ENCODE data around the gene MGAT4C.

DNA sequence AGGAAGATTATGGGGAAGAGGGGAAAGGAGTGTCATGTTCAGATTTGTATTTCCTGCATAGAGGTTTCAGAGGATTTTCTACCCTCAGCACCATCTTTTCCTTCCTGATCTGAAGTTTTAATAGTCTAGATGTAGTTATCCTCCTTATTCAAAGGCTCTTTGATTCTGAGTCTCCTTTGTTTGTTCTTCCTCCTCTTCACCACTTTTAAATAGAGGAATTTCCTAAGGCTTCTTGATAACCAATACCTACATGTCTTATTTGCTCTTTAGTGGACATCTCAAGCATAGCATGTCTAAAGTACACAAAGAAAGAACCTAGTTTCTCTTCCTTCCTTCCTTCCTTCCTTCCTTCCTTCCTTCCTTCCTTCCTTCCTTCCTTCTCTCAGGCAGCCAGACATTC lies 8.3 kb downstream of the MGAT4C start:
- TF ChIP-seq, protein P1, sequence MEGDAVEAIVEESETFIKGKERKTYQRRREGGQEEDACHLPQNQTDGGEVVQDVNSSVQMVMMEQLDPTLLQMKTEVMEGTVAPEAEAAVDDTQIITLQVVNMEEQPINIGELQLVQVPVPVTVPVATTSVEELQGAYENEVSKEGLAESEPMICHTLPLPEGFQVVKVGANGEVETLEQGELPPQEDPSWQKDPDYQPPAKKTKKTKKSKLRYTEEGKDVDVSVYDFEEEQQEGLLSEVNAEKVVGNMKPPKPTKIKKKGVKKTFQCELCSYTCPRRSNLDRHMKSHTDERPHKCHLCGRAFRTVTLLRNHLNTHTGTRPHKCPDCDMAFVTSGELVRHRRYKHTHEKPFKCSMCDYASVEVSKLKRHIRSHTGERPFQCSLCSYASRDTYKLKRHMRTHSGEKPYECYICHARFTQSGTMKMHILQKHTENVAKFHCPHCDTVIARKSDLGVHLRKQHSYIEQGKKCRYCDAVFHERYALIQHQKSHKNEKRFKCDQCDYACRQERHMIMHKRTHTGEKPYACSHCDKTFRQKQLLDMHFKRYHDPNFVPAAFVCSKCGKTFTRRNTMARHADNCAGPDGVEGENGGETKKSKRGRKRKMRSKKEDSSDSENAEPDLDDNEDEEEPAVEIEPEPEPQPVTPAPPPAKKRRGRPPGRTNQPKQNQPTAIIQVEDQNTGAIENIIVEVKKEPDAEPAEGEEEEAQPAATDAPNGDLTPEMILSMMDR (IDR thresholded peaks at IDR 0.05): no peak
- TF ChIP-seq, protein P2, sequence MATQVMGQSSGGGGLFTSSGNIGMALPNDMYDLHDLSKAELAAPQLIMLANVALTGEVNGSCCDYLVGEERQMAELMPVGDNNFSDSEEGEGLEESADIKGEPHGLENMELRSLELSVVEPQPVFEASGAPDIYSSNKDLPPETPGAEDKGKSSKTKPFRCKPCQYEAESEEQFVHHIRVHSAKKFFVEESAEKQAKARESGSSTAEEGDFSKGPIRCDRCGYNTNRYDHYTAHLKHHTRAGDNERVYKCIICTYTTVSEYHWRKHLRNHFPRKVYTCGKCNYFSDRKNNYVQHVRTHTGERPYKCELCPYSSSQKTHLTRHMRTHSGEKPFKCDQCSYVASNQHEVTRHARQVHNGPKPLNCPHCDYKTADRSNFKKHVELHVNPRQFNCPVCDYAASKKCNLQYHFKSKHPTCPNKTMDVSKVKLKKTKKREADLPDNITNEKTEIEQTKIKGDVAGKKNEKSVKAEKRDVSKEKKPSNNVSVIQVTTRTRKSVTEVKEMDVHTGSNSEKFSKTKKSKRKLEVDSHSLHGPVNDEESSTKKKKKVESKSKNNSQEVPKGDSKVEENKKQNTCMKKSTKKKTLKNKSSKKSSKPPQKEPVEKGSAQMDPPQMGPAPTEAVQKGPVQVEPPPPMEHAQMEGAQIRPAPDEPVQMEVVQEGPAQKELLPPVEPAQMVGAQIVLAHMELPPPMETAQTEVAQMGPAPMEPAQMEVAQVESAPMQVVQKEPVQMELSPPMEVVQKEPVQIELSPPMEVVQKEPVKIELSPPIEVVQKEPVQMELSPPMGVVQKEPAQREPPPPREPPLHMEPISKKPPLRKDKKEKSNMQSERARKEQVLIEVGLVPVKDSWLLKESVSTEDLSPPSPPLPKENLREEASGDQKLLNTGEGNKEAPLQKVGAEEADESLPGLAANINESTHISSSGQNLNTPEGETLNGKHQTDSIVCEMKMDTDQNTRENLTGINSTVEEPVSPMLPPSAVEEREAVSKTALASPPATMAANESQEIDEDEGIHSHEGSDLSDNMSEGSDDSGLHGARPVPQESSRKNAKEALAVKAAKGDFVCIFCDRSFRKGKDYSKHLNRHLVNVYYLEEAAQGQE (IDR thresholded peaks at IDR 0.05): no peak
- TF ChIP-seq, protein P3, sequence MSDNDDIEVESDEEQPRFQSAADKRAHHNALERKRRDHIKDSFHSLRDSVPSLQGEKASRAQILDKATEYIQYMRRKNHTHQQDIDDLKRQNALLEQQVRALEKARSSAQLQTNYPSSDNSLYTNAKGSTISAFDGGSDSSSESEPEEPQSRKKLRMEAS (IDR thresholded peaks at IDR 0.05): no peak
- no peak for TF ChIP-seq BHLHE40 (IDR thresholded peaks at IDR 0.05; ENCODE audit: low read depth, low read length)
- TF ChIP-seq CBX8 (IDR thresholded peaks at IDR 0.05): no peak
- TF ChIP-seq EP300 (IDR thresholded peaks at IDR 0.05): no peak
- TF ChIP-seq RCOR1 (IDR thresholded peaks at IDR 0.05; ENCODE audit: low read depth, low read length): no peak
- no peak for TF ChIP-seq POLR2A (IDR thresholded peaks at IDR 0.05; ENCODE audit: low read length)
- TF ChIP-seq, protein P4, sequence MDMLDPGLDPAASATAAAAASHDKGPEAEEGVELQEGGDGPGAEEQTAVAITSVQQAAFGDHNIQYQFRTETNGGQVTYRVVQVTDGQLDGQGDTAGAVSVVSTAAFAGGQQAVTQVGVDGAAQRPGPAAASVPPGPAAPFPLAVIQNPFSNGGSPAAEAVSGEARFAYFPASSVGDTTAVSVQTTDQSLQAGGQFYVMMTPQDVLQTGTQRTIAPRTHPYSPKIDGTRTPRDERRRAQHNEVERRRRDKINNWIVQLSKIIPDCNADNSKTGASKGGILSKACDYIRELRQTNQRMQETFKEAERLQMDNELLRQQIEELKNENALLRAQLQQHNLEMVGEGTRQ (IDR thresholded peaks at IDR 0.05): no peak
- no peak for TF ChIP-seq FOSB (CRISPR knock-in tag; IDR thresholded peaks at IDR 0.05)
